HEK293T (cell line): ENCODE results near the gene JAZF1.

ENCODE experiments used
- CTCF ChIA-PET: fragments of 350-600 bp; formaldehyde crosslinking; extraction: SDS; loops from one replicate; lab custom pipeline; 2021; ENCODE audit warnings: antibody characterized with exemption, inconsistent platforms; lab: Yijun Ruan, JAX
- POLR2A ChIA-PET: fragments of 350-600 bp; formaldehyde crosslinking; extraction: SDS; loops from one replicate; lab custom pipeline; 2020; ENCODE audit warnings: antibody characterized with exemption, inconsistent platforms; lab: Yijun Ruan, JAX
- DNase-seq: peaks from one replicate; pipeline ENCODE4 v3.0.0; 2012; ENCODE audit warnings: mixed read lengths; ENCODE audit errors: extremely low spot score
- ARNT ChIP-seq: fragments of 450-650 bp; IDR thresholded peaks from 2 replicates; pipeline ENCODE4 v1.6.1; 2017; ENCODE audit warnings: mild to moderate bottlenecking
- BHLHE40 ChIP-seq: fragments of 450-650 bp; IDR thresholded peaks from 2 replicates; pipeline ENCODE4 v1.6.1; 2016; ENCODE audit warnings: mild to moderate bottlenecking, moderate library complexity, borderline replicate concordance
- CTBP1 ChIP-seq: fragments of 450-650 bp; IDR thresholded peaks from 2 replicates; pipeline ENCODE4 v1.6.1; 2016; ENCODE audit warnings: borderline replicate concordance
- ELF4 ChIP-seq: fragments of 450-650 bp; IDR thresholded peaks from 2 replicates; pipeline ENCODE4 v1.6.1; 2017; ENCODE audit warnings: antibody characterized with exemption
- FOXA1 ChIP-seq: fragments of 450-650 bp; IDR thresholded peaks from 2 replicates; pipeline ENCODE4 v1.6.1; 2016; ENCODE audit warnings: mild to moderate bottlenecking
- FOXK2 ChIP-seq: fragments of 450-650 bp; IDR thresholded peaks from 2 replicates; pipeline ENCODE4 v1.6.1; 2016; ENCODE audit warnings: mild to moderate bottlenecking
- FOXM1 ChIP-seq: fragments of 450-650 bp; IDR thresholded peaks from 2 replicates; pipeline ENCODE4 v1.6.1; 2017; ENCODE audit warnings: mild to moderate bottlenecking, borderline replicate concordance
- HDGF ChIP-seq: fragments of 450-650 bp; IDR thresholded peaks from 2 replicates; pipeline ENCODE4 v1.6.1; 2017; ENCODE audit warnings: antibody characterized with exemption, borderline replicate concordance
- L3MBTL2 ChIP-seq: fragments of 450-650 bp; conservative IDR thresholded peaks from 2 replicates; pipeline ENCODE4 v1.6.1; 2016; ENCODE audit warnings: mild to moderate bottlenecking
- LEF1 ChIP-seq: fragments of 450-650 bp; IDR thresholded peaks from 2 replicates; pipeline ENCODE4 v1.6.1; 2017; ENCODE audit warnings: mild to moderate bottlenecking, borderline replicate concordance
- NFRKB ChIP-seq: fragments of 450-650 bp; IDR thresholded peaks from 2 replicates; pipeline ENCODE4 v1.6.1; 2016; ENCODE audit warnings: mild to moderate bottlenecking, moderate library complexity
- PKNOX1 ChIP-seq: fragments of 450-650 bp; IDR thresholded peaks from 2 replicates; pipeline ENCODE4 v1.6.1; 2016
- SP1 ChIP-seq: fragments of 450-650 bp; IDR thresholded peaks from 2 replicates; pipeline ENCODE4 v1.6.1; 2017
- SUZ12 ChIP-seq: fragments of 450-650 bp; IDR thresholded peaks from 2 replicates; pipeline ENCODE4 v1.6.1; 2016; ENCODE audit warnings: mild to moderate bottlenecking
- TARDBP ChIP-seq: fragments of 450-650 bp; IDR thresholded peaks from 2 replicates; pipeline ENCODE4 v1.6.1; 2016
- ZNF384 ChIP-seq: fragments of 450-650 bp; IDR thresholded peaks from 2 replicates; pipeline ENCODE4 v1.6.1; 2016

JAZF1 gene

GRCh38 chr7:28008171-28008570, 172.4 kb downstream of the JAZF1 start:
- POLR2A ChIA-PET = no interaction called here
- no peak for DNase-seq
- TF ChIP-seq SUZ12 (no peak), PKNOX1 (no peak), HDGF (no peak), ELF4 (no peak), CTBP1 (no peak), ZNF384 (no peak), SP1 (no peak), FOXK2 (no peak), FOXA1 (no peak), BHLHE40 (no peak)
- CTCF ChIA-PET = interaction anchor here (0.7 kb wide), 1 partner anchor 14 kb away, joined by 3 read pairs; no protein-coding TSS in a partner anchor

- no peak for TF ChIP-seq HDGF
- TF ChIP-seq NFRKB = no peak
- CTCF ChIA-PET = interaction anchor here (0.5 kb wide), 1 partner anchor 145 kb away, joined by 3 read pairs; no protein-coding TSS in a partner anchor
- POLR2A ChIA-PET = no interaction called here
- DNase-seq = no peak
Measured at GRCh38 chr7:28006491-28006890, 174.1 kb downstream of the JAZF1 start.

- POLR2A ChIA-PET = no interaction called here
- TF ChIP-seq NFRKB (no peak), HDGF (no peak), TARDBP (no peak), LEF1 (no peak), FOXM1 (no peak), FOXA1 (no peak), CTBP1 (no peak), ARNT (no peak), L3MBTL2 (no peak), BHLHE40 (no peak), ELF4 (no peak), ZNF384 (no peak), PKNOX1 (no peak)
- CTCF ChIA-PET = no interaction called here
- DNase-seq = no peak
Measured at GRCh38 chr7:28005847-28006231, 174.8 kb downstream of the JAZF1 start.

GRCh38 chr7:28005075-28005846, 175.3 kb downstream of the JAZF1 start:
- ChIA-PET CTCF (no interaction called here), POLR2A (no interaction called here)
- TF ChIP-seq TARDBP = no peak
- no peak for TF ChIP-seq FOXA1
- TF ChIP-seq SP1 = no peak
- no peak for TF ChIP-seq CTBP1
- no peak for TF ChIP-seq ZNF384
- no peak for TF ChIP-seq FOXM1
- no peak for TF ChIP-seq L3MBTL2
- TF ChIP-seq HDGF = no peak
- TF ChIP-seq NFRKB = no peak
- TF ChIP-seq BHLHE40 = no peak
- TF ChIP-seq LEF1 = no peak
- TF ChIP-seq PKNOX1 = no peak
- no peak for TF ChIP-seq ELF4
- TF ChIP-seq ARNT = no peak
- TF ChIP-seq SUZ12 = no peak
- no peak for TF ChIP-seq FOXK2
- DNase-seq = no peak

- CTCF ChIA-PET = interaction anchor here (1.3 kb wide), 1 partner anchor 59 kb away, joined by 4 read pairs; no protein-coding TSS in a partner anchor
- no peak for TF ChIP-seq ZNF384
- no peak for TF ChIP-seq TARDBP
- no peak for TF ChIP-seq ELF4
- no peak for TF ChIP-seq SUZ12
- TF ChIP-seq L3MBTL2 = no peak
- no peak for TF ChIP-seq SP1
- TF ChIP-seq ARNT = no peak
- TF ChIP-seq CTBP1 = no peak
- no peak for TF ChIP-seq FOXA1
- no peak for TF ChIP-seq FOXM1
- no peak for DNase-seq
- POLR2A ChIA-PET = no interaction called here
Measured at GRCh38 chr7:28003408-28003807, 177.2 kb downstream of the JAZF1 start.

- ChIA-PET CTCF (interaction anchor here (0.8 to 1.3 kb wide), 2 partner anchors 60 to 375 kb away, joined by 3 to 4 read pairs; no protein-coding TSS in a partner anchor), POLR2A (no interaction called here)
- no peak for DNase-seq
- TF ChIP-seq CTBP1 (no peak), HDGF (no peak), SUZ12 (no peak), TARDBP (no peak), NFRKB (no peak), PKNOX1 (no peak), FOXA1 (no peak), ARNT (no peak), FOXK2 (no peak), FOXM1 (no peak), L3MBTL2 (no peak), SP1 (no peak), ELF4 (no peak), ZNF384 (no peak), LEF1 (no peak), BHLHE40 (no peak)
Measured at GRCh38 chr7:28002638-28003037, 178.0 kb downstream of the JAZF1 start.
